ENCODE measurements around the gene SNAI1.
"Not testable (repeated sequence)": the region's sequence is repeated elsewhere in the genome, so short reads cannot be mapped to it uniquely, and the experiment has no call there.

The SNAI1 gene

DNA sequence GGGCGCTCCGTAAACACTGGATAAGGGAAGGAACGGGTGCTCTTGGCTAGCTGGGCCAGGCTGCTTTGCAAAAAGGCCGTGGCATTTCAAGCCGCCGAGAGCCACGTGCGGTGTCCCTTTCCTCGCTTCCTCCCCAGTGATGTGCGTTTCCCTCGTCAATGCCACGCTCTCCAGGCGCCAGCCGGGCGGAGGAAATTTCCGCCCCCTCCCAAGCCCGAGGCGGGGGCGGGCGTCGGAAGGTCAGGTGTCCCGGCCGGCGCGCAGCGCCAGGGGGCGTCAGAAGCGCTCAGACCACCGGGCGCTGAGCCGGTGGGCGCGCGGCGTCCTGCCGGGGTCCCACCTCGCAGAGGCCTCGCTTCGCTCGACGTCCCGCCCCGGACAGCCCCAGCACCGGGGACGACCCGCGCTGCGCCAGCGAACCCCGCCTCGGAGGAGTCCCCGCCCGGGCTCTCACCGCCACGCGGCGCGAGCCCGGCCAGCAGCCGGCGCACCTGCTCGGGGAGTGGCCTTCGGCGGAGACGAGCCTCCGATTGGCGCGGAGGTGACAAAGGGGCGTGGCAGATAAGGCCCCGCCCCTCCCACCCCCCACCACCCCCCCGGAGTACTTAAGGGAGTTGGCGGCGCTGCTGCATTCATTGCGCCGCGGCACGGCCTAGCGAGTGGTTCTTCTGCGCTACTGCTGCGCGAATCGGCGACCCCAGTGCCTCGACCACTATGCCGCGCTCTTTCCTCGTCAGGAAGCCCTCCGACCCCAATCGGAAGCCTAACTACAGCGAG is at the start of gene SNAI1:
Gene SNAI1, plus strand, starts transcription at position 635 of the 777 bp plus-strand sequence. Its CDS starts 80 bp downstream, at position 715.
- DNase-seq (ENCODE audit: low spot score): peak; percentile 98

DNA sequence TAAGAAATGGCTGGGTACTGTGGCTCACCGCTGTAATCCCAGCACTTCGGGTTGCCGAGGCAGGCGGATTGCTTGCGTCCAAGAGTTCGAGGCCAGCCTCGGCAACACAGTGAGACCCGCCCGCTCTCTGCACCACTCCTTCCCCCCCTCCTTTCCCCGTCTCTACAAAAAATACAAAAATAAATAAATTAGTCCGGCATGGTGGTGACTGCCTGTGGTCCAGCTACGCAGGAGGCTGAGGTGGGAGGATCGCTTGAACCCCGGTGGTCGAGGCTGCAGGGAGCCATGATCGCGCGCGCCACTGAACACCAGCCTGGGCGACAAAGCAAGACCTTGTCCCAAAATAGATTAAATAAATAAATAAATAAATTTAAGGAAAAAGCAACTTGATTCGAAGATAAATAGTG is 47.0 kb upstream of the SNAI1 start:
- DNase-seq (ENCODE audit: low spot score): no peak

DNA sequence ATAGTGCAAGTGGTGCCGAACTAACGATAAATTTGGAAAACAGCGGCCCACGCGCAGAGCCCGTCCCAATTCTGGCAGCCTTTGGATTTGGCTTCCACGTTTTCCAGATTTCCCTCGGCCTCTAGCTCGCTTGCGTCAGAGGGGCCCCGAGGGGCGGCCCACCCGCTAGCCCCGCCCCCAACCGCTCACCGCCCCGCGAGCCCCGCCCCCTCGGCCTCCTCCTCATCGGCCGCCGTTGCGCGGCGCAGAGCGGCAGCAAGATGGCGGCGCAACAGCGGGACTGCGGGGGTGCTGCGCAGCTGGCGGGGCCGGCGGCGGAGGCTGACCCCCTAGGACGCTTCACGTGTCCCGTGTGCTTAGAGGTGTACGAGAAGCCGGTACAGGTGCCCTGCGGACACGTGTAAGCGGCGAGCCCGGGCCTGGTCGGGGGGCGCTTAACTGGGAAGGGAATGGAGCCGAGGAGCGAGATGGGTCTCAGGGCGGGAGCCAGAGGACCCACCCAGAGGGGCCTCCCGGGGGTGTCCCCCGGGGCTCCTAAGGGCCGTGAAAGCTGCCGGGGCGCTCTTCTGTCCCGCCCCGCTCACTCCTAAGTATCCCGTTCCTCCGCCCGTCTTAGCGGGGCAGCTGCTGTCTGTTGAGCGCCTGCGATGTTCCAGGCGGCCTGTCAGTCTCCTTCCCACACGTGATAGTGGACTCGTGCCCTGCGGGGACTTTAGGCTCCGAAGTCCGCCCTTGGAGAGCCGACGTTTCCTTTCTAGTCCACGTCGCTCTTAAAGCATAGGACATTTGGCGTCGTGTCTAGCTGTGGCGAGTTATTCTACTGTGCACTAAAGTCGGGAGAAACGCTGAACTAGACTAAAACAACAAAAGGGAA is 46.4 kb upstream of the SNAI1 start, which contains the start of gene RNF114:
Gene RNF114, plus strand, starts transcription at position 245 of the 874 bp plus-strand sequence. Its CDS starts 16 bp downstream, at position 261.
- DNase-seq (ENCODE audit: low spot score): peak; percentile 99

DNA sequence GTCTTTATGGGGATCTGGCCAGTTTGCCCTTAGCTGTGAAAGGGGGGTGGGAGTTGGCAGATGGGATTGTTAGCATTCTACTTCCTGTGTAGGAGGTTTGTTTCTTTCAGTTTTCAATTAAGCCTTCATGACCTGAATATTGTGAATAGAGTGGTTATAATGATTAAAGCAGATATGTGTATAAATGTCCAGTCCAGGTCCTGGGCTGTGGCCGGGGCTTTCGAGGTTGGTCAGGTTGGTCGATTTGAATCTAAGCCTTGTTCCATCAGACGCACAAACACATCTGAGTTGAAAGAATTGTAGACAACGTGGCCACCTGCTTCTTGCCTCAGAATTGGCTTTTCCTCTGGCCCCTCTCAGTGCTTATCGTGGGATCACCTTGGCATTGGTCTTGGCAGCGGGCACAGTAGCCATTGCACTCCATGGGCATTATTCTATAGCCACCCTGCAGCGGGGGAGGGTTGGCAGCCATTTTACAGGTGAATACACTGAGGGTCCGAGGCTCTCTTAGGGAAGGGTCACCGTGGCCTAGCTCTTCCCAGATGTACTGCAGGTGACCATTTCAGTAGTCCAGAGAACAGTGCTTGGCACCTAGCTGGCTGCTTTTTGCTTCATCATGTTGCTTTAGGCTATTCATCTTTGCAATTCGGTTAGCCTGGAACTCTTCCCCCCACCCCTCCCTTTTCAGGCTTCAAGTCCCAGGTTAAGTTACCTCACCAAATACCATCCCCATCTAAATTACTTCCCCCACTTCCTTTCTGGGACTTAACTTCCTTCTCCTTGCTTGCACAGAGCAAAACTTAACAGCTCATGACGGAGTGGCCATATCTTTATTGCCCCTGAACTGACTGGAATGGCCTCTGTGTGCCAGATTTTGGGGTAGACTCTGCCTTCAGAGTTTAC is 45.5 kb upstream of the SNAI1 start:
- no peak for DNase-seq (ENCODE audit: low spot score)

DNA sequence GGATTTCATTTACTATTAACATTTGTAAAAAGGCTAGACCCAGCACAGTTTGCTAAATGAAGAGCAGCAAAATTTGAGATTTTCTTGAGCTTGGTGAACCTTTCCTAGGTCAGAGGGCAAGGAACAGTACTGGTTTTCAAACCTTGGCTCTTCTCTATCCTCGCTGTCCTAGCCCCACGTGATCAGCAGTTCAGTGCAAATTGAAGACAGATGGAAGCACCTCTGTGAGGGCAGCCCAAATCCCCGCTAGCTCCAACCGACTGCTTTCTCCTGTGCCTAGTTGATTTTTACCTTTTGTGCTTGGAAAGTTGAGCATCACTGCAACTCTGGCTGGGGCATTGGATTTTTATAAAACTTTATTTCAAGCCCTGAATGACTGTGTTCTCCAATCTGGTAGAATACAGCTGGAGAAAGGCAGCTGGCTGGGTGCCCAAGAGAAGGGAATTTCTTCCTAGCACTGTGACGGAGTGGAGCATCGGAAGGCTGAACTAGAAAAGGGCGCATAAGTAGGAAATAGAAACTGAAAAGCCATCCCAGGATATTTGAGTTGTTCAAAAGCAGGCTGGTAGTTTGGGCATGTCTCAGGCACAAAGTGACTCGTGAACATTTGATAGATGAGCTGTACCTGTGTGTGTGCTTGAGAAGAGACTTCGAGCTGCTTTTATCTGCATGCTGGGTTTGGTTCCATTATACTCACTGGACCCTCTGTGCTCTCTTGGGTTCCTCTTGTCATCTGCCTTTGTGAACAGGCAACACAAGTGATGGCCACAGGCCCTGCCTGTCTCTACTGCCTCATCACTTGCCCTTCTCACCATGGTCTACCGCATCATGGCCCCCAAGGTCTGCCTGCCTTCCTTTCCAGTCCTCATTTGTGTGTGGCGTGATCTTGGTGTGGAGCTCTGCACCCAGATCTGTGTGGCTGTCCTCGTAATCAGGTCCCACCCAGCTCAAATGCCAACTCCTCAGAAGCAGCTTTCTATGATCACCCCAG is 44.3 kb upstream of the SNAI1 start:
- peak; percentile 61 for DNase-seq (ENCODE audit: low spot score)

DNA sequence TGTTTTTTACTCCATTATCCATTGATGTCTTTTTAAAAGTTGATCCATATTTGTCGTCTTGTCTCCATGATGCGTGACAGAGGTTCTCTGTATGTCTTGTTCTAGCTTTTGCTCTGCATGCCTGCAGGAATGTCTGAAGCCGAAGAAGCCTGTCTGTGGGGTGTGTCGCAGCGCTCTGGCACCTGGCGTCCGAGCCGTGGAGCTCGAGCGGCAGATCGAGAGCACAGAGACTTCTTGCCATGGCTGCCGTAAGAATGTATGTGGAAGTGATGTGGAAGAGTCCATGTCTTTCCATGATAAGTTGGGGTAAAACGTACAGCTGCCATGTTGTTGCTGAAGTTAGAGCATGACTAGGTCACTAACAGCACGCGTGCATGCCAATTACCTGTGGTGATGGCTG is 41.3 kb upstream of the SNAI1 start:
- DNase-seq (ENCODE audit: low spot score): no peak

DNA sequence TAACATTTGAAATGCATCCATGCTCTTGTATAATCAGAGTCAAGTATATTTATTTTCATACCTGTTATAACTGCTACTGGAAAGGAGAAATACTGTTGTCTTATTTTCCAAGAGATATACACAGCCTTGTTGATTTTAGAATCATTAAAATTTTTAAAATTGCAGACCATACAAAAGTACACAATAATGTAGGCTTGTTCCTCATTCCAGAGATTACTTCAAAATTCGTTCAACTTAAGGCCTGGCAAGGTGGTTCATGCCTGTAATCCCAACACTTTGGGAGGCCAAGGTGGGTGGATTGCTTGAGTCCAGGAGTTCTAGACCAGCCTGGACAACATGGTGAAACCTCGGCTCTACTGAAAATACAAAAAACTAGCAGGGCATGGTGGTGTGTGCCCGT is 40.5 kb upstream of the SNAI1 start:
- DNase-seq (ENCODE audit: low spot score): no peak

DNA sequence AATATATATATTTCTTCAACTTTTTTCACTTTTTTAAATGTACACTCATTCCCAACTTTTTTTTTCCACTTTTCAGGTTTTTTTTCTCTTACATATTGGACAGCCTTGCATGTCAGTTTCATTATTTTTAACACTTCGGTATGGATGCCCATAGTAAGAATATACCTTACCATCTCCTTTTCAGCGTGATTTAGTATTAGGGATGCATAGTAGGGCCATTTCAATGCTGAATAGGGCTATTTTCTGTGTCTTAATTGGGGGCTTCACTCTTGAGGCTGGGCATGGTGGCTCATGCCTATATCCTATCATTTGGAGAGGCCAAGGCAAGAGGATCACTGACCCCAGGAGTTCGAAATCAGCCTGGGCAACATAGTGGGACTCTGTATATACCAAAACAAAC is 39.8 kb upstream of the SNAI1 start:
- no peak for DNase-seq (ENCODE audit: low spot score)

DNA sequence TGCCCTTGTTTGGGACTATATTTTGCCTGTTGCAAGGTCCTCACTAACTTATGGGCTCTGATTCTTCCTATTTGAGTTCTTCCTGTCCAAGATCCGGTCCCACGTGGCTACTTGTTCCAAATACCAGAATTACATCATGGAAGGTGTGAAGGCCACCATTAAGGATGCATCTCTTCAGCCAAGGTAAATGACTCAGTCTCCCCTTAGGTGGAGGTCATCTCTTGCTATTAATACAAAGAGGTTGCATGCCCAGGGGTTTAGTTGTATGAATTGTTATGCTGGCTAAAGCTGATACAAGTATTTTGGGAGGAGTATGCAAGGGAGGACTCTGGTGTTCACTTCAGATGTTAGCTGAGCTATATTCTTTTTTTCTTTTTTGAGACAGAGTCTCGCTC is 37.5 kb upstream of the SNAI1 start:
- no peak for DNase-seq (ENCODE audit: low spot score)

DNA sequence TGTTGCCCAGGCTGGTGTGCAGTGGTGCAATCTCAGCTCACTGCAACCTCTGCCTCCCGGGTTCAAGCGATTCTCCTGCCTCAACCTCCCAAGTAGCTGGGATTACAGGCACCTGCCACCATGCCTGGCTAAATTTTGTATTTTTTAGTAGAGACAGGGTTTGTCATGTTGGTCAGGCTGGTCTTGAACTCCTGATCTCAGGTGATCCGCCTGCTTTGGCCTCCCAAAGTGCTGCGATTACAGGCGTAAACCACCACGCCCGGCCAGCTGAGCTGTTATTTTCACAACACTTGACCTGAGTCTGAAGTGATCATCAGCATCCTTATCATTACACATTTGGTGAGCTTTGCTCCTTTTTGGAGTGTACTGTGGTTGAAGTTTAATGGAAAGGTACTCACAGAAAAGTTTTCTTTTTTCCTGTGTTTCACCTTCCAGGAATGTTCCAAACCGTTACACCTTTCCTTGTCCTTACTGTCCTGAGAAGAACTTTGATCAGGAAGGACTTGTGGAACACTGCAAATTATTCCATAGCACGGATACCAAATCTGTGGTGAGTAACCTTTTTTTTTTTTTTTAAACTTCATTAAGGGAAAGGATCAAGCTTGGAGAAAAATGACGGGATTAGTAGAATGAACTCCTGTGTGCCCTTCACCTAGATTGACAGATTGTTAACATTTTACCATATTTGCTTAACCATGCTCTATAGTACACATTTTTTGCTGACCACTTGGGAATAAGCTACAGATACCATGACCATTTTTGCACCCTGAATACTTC is 36.9 kb upstream of the SNAI1 start:
- DNase-seq (ENCODE audit: low spot score): no peak

DNA sequence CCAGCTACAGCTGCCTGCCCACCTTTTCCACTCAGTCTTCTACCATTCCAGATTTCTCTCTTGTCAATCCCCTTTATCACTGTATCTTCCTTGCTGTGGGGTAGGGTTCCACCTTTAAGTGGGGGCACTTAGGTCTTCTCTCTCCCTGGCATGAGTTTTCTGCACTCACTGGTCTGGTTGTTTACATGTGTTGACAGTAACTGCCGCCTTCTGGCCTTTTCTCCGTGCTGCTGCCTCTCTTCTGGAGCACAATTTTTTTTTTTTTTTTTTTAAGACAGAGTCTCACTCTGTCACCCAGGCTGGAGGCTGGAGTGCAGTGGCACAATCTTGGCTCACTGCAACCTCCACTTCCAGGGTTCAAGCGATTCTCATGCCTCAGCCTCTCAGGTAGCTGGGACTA is 34.6 kb upstream of the SNAI1 start:
- no peak for DNase-seq (ENCODE audit: low spot score)

DNA sequence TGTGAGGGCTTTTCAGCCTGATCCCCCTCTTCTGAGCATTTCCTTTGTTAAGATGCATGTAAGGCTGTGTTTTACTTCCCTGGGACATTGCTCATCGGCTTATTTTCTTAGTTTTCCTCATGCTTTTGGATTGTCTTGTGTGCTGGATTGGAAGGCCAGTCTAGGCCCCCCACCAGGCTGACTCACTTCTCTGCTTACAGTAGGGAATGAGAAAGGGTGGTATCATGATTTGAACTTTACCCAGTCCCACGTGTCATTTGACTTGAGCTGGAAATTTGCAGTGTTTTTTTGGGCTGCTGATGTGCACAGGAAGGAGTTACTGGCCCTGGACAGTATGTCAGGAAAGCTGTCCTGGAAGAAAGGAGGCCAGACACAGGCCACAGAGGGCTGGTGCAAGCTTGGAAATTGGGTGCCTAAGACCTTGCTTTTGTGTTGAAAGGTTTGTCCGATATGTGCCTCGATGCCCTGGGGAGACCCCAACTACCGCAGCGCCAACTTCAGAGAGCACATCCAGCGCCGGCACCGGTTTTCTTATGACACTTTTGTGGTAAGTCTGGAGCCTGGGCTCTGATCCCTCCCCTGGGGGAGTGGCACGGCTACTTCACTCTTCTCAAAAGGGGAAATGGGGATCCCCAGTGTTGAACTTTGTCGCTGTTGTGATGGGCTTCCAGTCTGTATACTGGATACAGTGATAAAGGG is 33.8 kb upstream of the SNAI1 start:
- DNase-seq (ENCODE audit: low spot score): no peak

DNA sequence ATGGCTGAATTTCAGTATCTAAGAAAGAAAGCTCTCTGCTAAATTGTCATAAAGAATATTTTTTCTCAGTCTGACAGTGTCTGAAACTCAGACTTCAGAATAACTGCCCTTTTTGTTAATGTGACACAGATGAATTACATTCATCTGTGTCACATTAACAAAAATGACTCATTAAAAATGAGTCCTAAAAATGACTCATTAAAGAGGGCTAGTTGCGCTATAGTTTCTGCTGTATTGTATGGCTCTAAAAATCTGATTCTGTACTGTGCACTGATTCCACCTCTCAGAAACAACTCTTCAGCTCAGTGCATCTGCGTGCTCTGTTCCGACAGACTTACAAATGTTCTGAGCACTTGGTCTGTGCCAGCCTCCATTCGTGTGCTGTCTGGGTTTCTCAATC is 31.6 kb upstream of the SNAI1 start:
- no peak for DNase-seq (ENCODE audit: low spot score)

DNA sequence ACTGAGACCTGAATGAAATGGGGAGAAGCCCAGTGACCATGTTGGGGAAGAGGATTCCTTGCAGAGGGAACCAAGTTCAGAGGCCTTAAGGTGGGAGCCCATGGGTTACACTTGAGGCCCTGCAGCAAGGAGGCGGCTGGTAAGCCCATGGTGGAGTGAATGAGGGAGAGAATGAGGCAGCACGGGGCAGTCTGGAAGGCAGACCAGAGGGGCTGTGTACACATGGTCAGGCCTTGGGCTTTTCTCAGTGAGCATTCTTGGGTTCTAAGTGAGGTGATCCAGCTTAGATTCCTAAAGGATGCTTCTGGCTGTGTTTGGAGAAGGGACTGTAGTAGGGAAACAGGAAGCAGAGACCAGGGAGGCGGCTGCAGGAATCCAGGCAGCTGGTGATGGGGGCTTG is 27.6 kb upstream of the SNAI1 start:
- DNase-seq (ENCODE audit: low spot score): no peak

DNA sequence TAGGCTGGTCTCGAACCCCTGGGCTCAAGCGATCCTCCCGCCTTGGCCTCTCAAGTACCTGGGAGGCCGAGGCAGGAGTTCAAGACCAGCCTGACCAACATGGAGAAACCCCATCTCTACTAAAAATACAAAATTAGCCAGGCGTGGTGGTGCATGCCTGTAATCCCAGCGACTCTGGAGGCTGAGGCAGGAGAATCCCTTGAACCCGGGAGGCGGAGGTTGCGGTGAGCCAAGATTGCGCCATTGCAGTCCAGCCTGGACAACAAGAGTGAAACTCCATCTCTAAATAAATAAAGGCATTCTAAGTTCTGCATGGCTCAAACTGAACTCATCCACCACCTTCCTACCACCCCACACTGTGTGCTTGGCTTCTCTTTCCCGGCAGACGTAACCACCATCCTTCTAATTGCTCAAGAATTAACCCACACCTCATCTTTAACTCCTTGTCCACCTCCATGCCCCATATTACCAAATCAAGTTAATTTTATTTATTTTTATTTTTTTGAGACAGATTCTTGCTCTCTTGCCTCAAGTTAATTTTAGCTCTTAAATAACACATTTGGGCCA is 26.9 kb upstream of the SNAI1 start:
- not testable (repeated sequence) for DNase-seq (ENCODE audit: low spot score)

DNA sequence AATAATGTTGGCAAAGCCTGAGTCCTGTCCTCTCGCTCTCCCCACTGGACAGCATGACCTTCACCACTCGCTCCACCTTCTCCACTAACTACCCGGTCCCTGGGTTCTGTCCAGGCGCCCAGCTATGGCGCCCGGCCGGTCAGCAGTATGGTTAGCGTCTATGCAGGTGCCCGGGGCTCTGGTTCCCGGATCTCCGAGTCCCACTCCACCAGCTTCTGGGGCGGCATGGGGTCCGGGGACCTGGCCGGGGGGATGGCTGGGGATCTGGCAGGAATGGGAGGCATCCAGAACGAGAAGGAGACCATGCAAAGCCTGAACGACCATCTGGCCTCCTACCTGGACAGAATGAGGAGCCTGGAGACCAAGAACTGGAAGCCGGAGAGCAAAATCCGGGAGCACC is 26.1 kb upstream of the SNAI1 start:
- no peak for DNase-seq (ENCODE audit: low spot score)

DNA sequence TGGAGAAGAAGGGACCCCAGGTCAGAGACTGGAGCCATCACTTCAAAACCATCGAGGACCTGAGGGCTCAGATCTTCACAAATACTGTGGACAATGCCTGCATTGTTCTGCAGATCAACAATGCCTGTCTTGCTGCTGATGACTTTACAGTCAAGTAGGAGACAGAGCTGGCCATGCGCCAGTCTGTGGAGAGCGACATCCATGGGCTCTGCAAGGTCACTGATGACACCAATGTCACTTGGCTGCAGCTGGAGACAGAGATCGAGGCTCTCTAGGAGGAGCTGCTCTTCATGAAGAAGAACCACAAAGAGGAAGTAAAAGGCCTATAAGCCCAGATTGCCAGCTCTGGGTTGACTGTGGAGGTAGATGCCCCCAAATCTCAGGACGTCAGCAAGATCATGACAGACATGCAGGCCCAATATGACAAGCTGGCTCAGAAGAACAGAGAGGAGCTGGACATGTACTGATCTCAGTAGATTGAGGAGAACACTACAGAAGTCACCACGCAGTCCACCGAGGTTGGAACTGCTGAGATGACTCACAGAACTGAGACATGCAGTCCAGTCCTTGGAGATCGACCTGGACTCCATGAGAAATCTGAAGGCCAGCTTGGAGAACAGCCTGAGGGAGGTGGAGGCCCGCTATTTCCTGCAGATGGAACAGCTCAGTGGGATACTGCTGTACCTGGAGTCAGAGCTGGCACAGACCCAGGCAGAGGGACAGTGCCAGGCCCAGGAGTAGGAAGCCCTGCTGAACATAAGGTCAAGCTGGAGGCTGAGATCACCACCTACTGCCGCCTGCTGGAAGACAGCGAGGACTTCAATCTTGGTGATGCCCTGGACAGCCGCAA is 25.5 kb upstream of the SNAI1 start:
- not testable (repeated sequence) for DNase-seq (ENCODE audit: low spot score)

DNA sequence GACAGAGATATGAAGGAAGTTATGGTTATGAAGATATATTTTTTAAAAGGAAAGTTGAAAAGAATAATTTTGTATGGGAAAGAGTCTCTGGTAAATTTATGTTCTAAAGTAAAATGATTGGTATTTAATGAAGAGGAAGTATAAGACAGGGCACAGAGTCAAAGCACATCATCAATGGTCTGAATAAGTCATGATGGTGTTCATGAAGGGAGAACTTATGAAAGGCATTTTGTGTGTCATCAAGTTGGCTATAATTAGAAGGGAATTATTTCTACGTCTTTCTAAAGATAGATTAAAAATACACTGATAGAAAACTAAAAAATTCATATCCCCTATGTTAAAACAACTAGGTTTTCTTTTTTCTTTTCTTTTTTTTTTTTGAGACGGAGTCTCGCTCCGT is 21.4 kb upstream of the SNAI1 start:
- DNase-seq (ENCODE audit: low spot score): no peak
